ENCODE measurements around the gene LETM1. TPM values are rescaled to one million over a fixed set of nuclear protein-coding genes. Genes with fewer than 3 reads are reported as not detected.

Gene LETM1
- total and polyA plus RNA-seq, 2 of the 13 experiments (the other 11 are each of a cell fraction or from before 2014, with no cell fraction given), result 9.7 to 41.6 TPM

DNA sequence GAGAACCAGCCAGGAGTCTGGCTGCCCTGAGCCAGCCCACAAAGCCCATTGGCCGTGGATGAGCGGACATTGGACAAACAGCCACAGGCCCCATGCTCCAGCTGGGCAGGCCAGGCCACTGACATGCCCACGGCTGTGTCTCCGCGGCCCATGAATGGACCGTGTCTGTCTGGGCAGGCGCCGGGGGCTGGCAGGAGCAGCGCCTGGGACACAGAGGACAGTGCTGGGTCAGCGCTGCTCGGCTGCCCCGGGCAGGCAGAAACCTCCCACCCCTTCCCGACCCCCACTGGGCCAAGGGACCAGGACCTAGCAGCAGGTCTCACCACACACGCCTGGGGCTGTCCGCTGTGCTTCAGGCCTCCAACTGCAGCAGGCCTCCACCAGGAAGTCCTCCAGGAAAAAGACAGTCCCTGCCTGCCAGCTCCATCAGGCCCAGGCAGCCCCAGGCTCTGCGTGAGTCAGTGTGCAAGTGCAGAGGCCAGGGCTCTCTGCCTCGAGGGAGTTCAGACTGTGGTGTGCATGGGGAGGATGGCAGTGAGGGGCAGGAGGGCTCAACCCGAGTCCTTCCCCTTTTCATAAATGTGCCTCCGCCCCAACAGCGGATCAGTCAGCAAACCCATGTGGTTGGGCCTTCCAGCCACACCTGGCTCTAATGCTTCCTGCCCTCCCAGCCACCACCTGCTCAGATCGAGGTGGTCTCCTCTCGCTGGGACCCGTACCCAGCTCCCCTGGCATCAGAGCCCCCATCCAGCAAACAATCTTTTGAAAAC, 80.0 kb downstream of the LETM1 start (continued):
- peak; percentile 72; the same call in 1 of the 2 replicates for TF ChIP-seq ZBTB7A (CRISPR knock-in tag; IDR thresholded peaks at IDR 0.05)
- TF ChIP-seq ZNF546 (CRISPR knock-in tag; conservative IDR thresholded peaks at IDR 0.05), result peak; percentile 49
- TF ChIP-seq ZNF124 (CRISPR knock-in tag; IDR thresholded peaks at IDR 0.05), result no peak
- TF ChIP-seq ZNF713 (CRISPR knock-in tag; IDR thresholded peaks at IDR 0.05), result 0 out of 2 replicates have a peak, but pooled peaks have one; percentile 33
- no peak for TF ChIP-seq GATAD1 (CRISPR knock-in tag; IDR thresholded peaks at IDR 0.05)
- TF ChIP-seq, protein P1, sequence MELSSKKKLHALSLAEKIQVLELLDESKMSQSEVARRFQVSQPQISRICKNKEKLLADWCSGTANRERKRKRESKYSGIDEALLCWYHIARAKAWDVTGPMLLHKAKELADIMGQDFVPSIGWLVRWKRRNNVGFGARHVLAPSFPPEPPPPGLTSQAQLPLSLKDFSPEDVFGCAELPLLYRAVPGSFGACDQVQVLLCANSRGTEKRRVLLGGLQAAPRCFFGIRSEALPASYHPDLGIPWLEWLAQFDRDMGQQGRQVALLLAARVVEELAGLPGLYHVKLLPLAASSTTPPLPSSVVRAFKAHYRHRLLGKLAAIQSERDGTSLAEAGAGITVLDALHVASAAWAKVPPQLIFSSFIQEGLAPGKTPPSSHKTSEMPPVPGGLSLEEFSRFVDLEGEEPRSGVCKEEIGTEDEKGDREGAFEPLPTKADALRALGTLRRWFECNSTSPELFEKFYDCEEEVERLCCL (CRISPR knock-in tag; IDR thresholded peaks at IDR 0.05; ENCODE audit: borderline replicate concordance), result no peak
- no peak for TF ChIP-seq RBAK (CRISPR knock-in tag; IDR thresholded peaks at IDR 0.05)
- no peak for TF ChIP-seq ZNF570 (CRISPR knock-in tag; IDR thresholded peaks at IDR 0.05; ENCODE audit: borderline replicate concordance)
- TF ChIP-seq PRPF4 (IDR thresholded peaks at IDR 0.05; ENCODE audit: low read depth, low read length, poor library complexity, severe bottlenecking), result no peak
- TF ChIP-seq ZNF230 (CRISPR knock-in tag; IDR thresholded peaks at IDR 0.05), result no peak; the same call in 1 of the 2 replicates
- TF ChIP-seq ZNF737 (CRISPR knock-in tag; IDR thresholded peaks at IDR 0.05; ENCODE audit: borderline replicate concordance), result no peak
- TF ChIP-seq, protein P2, sequence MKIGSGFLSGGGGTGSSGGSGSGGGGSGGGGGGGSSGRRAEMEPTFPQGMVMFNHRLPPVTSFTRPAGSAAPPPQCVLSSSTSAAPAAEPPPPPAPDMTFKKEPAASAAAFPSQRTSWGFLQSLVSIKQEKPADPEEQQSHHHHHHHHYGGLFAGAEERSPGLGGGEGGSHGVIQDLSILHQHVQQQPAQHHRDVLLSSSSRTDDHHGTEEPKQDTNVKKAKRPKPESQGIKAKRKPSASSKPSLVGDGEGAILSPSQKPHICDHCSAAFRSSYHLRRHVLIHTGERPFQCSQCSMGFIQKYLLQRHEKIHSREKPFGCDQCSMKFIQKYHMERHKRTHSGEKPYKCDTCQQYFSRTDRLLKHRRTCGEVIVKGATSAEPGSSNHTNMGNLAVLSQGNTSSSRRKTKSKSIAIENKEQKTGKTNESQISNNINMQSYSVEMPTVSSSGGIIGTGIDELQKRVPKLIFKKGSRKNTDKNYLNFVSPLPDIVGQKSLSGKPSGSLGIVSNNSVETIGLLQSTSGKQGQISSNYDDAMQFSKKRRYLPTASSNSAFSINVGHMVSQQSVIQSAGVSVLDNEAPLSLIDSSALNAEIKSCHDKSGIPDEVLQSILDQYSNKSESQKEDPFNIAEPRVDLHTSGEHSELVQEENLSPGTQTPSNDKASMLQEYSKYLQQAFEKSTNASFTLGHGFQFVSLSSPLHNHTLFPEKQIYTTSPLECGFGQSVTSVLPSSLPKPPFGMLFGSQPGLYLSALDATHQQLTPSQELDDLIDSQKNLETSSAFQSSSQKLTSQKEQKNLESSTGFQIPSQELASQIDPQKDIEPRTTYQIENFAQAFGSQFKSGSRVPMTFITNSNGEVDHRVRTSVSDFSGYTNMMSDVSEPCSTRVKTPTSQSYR (CRISPR knock-in tag; IDR thresholded peaks at IDR 0.05; ENCODE audit: borderline replicate concordance), result no peak
- peak; percentile 75; the same call in 1 of the 2 replicates for TF ChIP-seq AKAP8 (CRISPR knock-in tag; IDR thresholded peaks at IDR 0.05)
- no peak for TF ChIP-seq HOXA9 (CRISPR knock-in tag; IDR thresholded peaks at IDR 0.05; ENCODE audit: borderline replicate concordance)
- TF ChIP-seq SCMH1 (CRISPR knock-in tag; IDR thresholded peaks at IDR 0.05; ENCODE audit: borderline replicate concordance), result no peak
- 0 out of 2 replicates have a peak, but pooled peaks have one; percentile 24 for TF ChIP-seq HINFP (CRISPR knock-in tag; IDR thresholded peaks at IDR 0.05; ENCODE audit: low read depth)
- TF ChIP-seq SNAPC4 (CRISPR knock-in tag; IDR thresholded peaks at IDR 0.05), result 0 out of 2 replicates have a peak, but pooled peaks have one; percentile 13
- peak; percentile 36; the same call in 1 of the 2 replicates for TF ChIP-seq JUND (CRISPR knock-in tag; IDR thresholded peaks at IDR 0.05)
